ENCODE results near the gene ICAM4. TPM values are rescaled to one million over a fixed set of nuclear protein-coding genes. Genes with fewer than 3 reads are reported as not detected.
"Not testable (repeated sequence)": the region's sequence is repeated elsewhere in the genome, so short reads cannot be mapped to it uniquely, and the experiment has no call there.

Gene ICAM4, protein sequence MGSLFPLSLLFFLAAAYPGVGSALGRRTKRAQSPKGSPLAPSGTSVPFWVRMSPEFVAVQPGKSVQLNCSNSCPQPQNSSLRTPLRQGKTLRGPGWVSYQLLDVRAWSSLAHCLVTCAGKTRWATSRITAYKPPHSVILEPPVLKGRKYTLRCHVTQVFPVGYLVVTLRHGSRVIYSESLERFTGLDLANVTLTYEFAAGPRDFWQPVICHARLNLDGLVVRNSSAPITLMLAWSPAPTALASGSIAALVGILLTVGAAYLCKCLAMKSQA
- under 1 TPM; 0.36 to 0.91 TPM for total RNA-seq

DNA sequence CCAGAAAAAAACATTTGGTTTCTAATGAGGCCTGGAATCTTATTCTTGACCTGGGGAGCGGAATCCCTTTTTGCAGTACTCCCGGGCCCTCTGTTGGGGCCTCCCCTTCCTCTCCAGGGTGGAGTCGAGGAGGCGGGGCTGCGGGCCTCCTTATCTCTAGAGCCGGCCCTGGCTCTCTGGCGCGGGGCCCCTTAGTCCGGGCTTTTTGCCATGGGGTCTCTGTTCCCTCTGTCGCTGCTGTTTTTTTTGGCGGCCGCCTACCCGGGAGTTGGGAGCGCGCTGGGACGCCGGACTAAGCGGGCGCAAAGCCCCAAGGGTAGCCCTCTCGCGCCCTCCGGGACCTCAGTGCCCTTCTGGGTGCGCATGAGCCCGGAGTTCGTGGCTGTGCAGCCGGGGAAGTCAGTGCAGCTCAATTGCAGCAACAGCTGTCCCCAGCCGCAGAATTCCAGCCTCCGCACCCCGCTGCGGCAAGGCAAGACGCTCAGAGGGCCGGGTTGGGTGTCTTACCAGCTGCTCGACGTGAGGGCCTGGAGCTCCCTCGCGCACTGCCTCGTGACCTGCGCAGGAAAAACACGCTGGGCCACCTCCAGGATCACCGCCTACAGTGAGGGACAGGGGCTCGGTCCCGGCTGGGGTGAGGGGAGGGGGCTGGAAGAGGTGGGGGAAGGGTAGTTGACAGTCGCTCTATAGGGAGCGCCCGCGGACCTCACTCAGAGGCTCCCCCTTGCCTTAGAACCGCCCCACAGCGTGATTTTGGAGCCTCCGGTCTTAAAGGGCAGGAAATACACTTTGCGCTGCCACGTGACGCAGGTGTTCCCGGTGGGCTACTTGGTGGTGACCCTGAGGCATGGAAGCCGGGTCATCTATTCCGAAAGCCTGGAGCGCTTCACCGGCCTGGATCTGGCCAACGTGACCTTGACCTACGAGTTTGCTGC is at the start of gene ICAM4:
TSS of gene ICAM4 (plus strand) at position 153 of the 935 bp plus-strand sequence. CDS start at position 211, 58 bp downstream.
- ChIA-PET POLR2A (interaction anchor here (0.7 to 6.0 kb wide), 3 partner anchors 16 to 94 kb away, joined by 3 to 45 read pairs (median 6); partner anchors contain the start of genes ICAM1 and TYK2), CTCF (interaction anchor here (0.5 to 6.2 kb wide), 6 partner anchors 17 to 167 kb away, joined by 3 to 47 read pairs (median 6); partner anchors contain the start of gene ICAM1)

DNA sequence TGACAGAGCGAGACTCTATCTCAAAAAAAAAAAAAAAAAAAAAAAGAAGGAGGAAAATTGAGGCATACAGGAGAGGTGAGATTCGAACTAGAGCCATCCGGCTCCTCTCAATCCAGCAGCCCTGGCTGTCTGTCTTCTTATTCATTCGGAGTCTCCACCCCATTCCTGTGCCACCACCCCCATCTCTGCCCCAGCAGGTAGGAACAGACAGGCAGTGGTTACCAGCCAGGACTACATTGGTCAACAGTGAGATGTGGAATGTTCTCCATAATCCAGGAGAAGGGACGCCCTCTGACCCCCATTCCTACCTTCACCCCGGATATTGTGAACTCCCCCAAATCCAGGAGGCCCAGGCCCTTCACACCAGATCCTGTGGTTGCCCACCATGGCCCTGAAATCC is 49.1 kb upstream of the ICAM4 start:
- POLR2A ChIA-PET, result no interaction called here
- CTCF ChIA-PET, result interaction anchor here (0.6 to 1.3 kb wide), 3 partner anchors 12 to 183 kb away, joined by 3 to 4 read pairs (median 3); no protein-coding TSS in a partner anchor

DNA sequence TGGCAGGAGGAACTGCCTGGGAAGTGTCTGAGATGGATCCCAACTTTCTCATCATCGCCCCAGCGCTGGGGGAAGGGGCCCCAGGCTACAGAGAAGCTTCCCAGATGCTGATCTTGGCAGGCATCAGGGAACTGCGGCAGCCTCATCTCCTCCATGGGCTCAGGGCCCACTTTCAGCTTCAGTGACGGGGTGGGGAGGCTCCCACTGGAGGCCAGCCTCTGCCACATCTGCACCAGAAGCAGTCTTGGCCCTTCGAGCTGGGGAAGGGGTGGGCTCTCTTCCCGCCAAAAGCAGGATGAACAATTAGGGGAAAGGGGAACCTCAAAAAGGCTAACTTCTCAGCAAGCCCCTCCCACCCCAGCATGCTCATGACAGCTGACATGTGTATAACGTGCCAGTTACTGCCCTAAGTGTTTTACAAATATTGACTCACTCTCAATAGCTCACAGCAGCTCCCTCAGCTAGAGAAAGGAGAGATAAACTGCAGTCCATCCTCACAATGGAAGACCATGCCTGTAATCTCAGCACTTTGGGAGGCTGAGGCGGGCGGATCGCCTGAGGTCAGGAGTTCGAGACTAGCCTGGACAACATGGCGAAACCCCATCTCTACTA is 48.5 kb upstream of the ICAM4 start:
- ChIA-PET POLR2A (no interaction called here), CTCF (interaction anchor here (0.7 to 1.3 kb wide), 3 partner anchors 12 to 69 kb away, joined by 3 to 4 read pairs (median 3); no protein-coding TSS in a partner anchor)

DNA sequence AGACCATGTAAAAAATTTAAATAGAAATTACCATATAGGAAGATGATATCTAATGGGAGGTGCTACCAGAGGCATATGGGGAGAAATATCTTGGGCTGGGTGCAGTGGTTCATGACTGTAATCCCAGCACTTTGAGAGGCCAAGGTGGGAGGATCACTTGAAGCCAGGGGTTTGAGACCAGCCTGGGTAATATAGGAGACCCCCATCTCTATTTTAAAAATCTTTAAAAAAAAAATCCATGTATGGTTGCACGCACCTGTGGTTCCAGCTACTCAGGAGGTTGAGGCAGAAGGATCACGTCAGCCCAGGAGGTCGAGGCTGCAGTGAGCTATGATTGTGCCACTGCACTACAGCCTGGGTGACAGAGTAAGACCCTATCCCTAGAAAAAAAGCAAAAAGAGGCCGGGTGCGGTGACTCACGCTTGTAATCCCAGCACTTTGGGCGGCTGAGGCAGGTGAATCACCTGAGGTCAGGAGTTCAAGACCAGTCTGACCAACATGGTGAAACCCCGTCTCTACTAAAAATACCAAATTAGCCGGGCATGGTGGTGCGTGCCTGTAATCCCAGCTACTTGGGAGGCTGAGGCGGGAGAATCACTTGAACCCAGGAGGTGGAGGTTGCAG is 44.8 kb upstream of the ICAM4 start:
- POLR2A ChIA-PET, CTCF ChIA-PET: not testable (repeated sequence)

DNA sequence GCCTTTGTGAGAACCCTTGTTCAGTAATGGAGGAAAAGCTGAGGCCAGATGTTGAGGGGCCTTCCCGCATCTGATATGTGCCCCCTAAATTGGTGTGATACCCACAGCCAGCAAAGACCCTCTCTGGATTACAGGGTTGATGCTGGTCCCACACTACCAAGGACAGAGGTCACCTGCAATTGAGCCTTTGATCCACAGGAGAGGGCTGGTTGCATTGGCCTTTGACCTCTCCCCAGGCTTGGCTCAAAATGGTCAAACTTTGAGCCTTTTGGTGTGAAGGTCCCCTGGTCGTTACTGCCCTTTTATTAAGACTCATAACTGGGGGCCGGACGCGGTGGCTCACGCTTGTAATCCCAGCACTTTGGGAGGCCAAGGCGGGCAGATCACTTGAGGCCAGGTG is 43.1 kb upstream of the ICAM4 start:
- ChIA-PET POLR2A (interaction anchor here (0.7 kb wide), 1 partner anchor 36 kb away, joined by 3 read pairs; no protein-coding TSS in a partner anchor), CTCF (interaction anchor here (1.6 kb wide), 1 partner anchor 16 kb away, joined by 6 read pairs; no protein-coding TSS in a partner anchor)

DNA sequence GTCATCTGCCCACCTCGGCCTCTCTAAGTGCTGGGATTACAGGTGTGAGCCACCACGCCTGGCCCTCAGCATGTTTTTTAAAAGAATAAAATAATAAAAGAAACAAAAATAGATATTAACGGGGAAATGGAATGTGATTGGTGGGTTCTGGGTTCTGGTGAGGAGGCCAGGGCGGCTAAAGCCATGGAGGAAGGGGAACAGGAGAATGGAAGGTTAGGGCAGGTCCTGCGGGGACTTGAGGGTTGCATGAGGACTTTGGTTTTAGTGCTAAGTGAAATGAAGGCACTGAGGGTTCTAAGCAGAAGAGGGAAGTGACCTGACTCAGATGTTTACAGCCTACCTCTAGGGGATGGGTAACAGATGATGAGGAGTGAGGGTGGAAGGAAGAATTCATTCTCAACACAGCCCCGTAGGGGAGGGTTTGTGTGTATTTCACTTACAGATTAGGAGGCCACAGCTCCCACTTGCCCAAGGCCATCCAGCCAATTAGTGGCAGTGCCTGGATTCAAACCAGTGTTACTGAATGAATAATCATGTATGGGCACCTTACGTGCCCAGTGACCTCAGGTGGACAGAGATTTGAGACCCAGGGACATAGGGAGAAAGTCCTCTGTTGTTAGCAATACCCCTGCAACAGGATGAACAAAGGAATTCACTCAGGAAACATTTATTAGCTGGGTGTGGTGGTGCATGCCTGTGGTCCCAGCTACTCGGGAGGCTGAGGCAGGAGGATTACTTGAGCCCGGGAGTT is 41.4 kb upstream of the ICAM4 start:
- ChIA-PET POLR2A (no interaction called here), CTCF (interaction anchor here (1.6 kb wide), 1 partner anchor 14 kb away, joined by 6 read pairs; no protein-coding TSS in a partner anchor)

- CTCF ChIA-PET, result no interaction called here
- POLR2A ChIA-PET, result no interaction called here
Observed at GRCh38 chr19:10246511-10246910, 40.2 kb upstream of the ICAM4 start.

DNA sequence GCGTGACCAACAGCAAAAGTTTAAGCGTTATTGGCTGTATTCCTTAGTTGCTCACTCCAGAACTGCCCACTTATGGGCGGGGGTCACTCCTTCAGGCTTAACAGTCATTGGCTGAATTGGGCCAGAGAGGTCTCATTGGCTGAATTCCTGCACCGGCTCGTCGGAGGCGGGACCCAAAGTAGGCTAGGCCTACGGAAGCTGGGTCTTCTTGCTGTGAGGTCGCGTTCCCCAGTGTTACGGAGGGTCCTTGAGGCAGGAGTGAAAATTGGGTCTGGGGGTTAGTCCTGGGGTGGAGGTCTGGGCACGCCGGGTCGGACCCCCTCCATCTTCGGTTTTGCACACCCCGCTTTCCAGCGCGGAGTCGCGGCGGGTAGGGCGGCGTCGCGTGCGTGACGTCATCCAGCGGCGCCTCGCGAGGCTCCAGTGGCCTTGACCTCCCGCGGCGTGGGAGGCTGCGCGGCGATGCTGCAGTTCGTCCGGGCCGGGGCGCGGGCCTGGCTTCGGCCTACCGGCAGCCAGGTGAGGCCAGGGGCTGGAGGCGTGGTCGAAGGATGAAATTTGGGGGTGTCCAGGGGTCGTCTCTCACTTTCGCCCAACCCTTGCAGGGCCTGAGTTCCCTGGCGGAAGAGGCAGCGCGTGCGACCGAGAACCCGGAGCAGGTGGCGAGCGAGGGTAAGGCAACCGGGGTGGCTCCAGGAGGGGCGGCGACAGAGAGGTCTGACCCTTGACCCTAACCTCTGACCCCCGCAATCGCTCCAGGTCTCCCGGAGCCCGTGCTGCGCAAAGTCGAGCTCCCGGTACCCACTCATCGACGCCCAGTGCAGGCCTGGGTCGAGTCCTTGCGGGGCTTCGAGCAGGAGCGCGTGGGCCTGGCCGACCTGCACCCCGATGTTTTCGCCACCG is 34.7 kb upstream of the ICAM4 start, which contains the start of gene MRPL4:
TSS of gene MRPL4 (plus strand) at position 423 of the 903 bp plus-strand sequence. CDS start at position 463, 40 bp downstream.
- CTCF ChIA-PET, result interaction anchor here (0.6 to 3.4 kb wide), 2 partner anchors 23 to 128 kb away, joined by 4 to 28 read pairs; partner anchors contain the start of gene TYK2
- POLR2A ChIA-PET, result no interaction called here

- ChIA-PET CTCF (no interaction called here), POLR2A (interaction anchor here (0.7 kb wide), 1 partner anchor 139 kb away, joined by 5 read pairs; no protein-coding TSS in a partner anchor)
Observed at GRCh38 chr19:10252707-10253106, 34.0 kb upstream of the ICAM4 start.

DNA sequence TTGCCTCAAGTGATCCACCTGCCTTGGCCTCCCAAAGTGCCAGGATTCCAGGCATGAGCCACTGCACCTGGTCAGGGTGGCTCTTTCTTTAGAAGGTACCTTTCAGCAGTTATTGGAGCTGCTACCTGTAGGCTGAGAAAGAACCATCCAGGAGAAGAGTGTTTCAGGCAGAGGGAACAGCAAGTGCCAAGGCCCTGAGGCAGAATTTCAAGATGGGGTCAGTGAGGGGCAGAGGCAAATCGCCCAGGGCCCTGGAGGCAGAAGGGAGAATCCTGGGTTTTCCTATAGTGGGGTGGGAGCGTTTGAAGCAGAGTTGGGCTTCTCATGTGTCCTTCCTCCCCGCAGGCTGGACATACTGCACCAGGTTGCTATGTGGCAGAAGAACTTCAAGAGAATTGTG is 32.5 kb upstream of the ICAM4 start:
- ChIA-PET CTCF (interaction anchor here (0.6 to 1.4 kb wide), 3 partner anchors 90 to 136 kb away, joined by 3 read pairs; no protein-coding TSS in a partner anchor), POLR2A (no interaction called here)

GRCh38 chr19:10255358-10255757 is 31.4 kb upstream of the ICAM4 start:
- POLR2A ChIA-PET, result no interaction called here

DNA sequence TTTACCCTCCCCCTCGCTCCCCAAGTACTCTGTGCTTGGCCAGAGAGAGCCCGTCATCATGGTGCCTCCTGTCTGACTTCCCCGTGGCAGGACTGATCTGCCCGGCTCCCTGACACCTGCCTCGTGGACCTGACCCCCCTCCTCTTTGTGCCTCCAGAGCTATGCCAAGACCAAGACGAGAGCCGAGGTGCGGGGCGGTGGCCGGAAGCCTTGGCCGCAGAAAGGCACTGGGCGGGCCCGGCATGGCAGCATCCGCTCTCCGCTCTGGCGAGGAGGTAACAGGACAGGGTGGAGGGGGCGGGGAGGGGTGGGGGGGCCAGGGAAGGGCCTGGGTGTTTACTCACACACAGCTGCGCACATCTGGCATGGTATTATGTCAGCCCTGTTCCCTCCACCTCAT is 30.2 kb upstream of the ICAM4 start:
- CTCF ChIA-PET, result interaction anchor here (0.8 kb wide), 1 partner anchor 12 kb away, joined by 3 read pairs; no protein-coding TSS in a partner anchor
- POLR2A ChIA-PET, result no interaction called here

More at GRCh38 chr19:10255358-10255757, 31.4 kb upstream of the ICAM4 start:
- CTCF ChIA-PET, result interaction anchor here (1.4 kb wide), 1 partner anchor 135 kb away, joined by 3 read pairs; no protein-coding TSS in a partner anchor

GRCh38 chr19:10256970-10257615 is 29.7 kb upstream of the ICAM4 start:
- POLR2A ChIA-PET, result interaction anchor here (2.1 kb wide), 1 partner anchor 13 kb away, joined by 22 read pairs; the partner anchor contains the start of gene ICAM1

DNA sequence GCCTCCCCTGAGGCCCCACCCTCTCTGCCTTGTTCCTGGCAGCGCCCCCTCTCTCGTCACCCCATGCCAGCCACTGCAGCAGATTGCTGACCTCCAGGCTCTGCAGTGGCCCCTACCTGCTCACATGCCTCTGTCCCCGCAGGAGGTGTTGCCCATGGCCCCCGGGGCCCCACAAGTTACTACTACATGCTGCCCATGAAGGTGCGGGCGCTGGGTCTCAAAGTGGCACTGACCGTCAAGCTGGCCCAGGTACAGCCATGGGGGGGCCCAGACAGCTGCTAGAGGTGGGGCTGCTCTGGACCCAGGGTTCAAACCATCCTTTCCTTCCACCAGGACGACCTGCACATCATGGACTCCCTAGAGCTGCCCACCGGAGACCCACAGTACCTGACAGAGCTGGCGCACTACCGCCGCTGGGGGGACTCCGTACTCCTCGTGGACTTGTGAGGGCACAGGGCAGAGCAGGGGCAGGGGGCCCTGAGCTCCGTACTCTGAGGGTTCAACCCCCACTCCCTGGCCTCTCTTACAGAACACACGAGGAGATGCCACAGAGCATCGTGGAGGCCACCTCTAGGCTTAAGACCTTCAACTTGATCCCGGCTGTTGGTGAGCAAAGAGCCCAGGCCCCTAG is 28.6 kb upstream of the ICAM4 start:
- CTCF ChIA-PET, result interaction anchor here (0.5 to 4.3 kb wide), 42 partner anchors 9 to 476 kb away, joined by 3 to 58 read pairs (median 5); partner anchors contain the start of genes CDC37, FDX2, ICAM1 and ICAM4
- POLR2A ChIA-PET, result interaction anchor here (0.5 to 2.1 kb wide), 6 partner anchors 12 to 130 kb away, joined by 3 to 22 read pairs (median 4); partner anchors contain the start of genes ICAM1, ICAM4 and TYK2

More at GRCh38 chr19:10256970-10257615, 29.7 kb upstream of the ICAM4 start:
- CTCF ChIA-PET, result interaction anchor here (4.3 kb wide), 1 partner anchor 131 kb away, joined by 52 read pairs; no protein-coding TSS in a partner anchor

DNA sequence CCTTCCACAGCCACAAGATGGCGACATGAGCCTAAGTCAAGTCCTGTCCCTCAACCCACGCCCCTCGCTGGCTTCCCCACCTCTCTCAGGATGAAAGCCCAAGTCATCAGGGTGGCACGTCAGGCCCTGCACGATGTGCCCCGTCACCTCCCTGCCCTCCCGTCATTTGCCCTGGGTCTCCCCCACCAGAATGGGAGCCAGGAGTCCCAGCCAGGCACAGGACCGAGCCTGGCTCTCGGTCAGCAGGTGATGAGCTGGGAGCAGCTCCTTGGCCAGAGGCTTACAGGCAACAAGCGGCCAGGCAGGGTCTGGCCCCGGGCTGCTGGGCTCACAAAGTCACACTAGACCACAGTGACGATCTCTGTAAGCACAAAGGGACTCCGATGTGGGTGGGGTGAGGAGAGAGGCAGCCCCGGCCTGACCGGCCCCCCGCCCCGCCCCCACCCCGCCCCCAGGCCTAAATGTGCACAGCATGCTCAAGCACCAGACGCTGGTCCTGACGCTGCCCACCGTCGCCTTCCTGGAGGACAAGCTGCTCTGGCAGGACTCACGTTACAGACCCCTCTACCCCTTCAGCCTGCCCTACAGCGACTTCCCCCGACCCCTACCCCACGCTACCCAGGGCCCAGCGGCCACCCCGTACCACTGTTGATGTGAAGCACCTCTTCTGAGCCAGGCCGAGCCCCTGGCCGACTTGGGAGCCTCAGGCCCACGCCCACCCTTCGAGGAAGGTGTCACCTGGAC is 27.4 kb upstream of the ICAM4 start:
- CTCF ChIA-PET, result interaction anchor here (0.5 to 4.3 kb wide), 47 partner anchors 9 to 477 kb away, joined by 3 to 58 read pairs (median 5); partner anchors contain the start of genes CDC37, FDX2, ICAM1 and ICAM4
- POLR2A ChIA-PET, result interaction anchor here (0.5 to 2.3 kb wide), 9 partner anchors 11 to 205 kb away, joined by 3 to 22 read pairs (median 6); partner anchors contain the start of genes ICAM1, ICAM4 and TYK2
